Memory B cell (primary cell): ENCODE measurements around the gene LRRC4C.

ENCODE experiments used
- ATAC-seq: fragments of 150-1000 bp; cut with Tn5 transposase; 2 replicates; pipeline ENCODE4 v1.10.0; 2021; ENCODE audit warnings: low read depth, mild to moderate bottlenecking, moderate library complexity
- DNase-seq, 2 donors: peaks; one replicate each; pipeline ENCODE4 v3.0.0; 2022; ENCODE audit warnings: low spot score in 2 of 2
- H3K27ac Mint-ChIP-seq: one replicate; pipeline ENCODE4 v1.8.0; 2022; ENCODE audit warnings: mild to moderate bottlenecking, moderate library complexity, mixed read lengths
- H3K27me3 Mint-ChIP-seq: one replicate; pipeline ENCODE4 v1.8.0; 2022; ENCODE audit warnings: mixed read lengths
- H3K36me3 Mint-ChIP-seq: one replicate; pipeline ENCODE4 v1.8.0; 2022; ENCODE audit warnings: mild to moderate bottlenecking, mixed read lengths
- H3K4me1 Mint-ChIP-seq: one replicate; pipeline ENCODE4 v1.8.0; 2022; ENCODE audit warnings: mixed read lengths
- H3K4me3 Mint-ChIP-seq: one replicate; pipeline ENCODE4 v1.8.0; 2022; ENCODE audit warnings: mild to moderate bottlenecking, moderate library complexity, mixed read lengths
- H3K9me3 Mint-ChIP-seq: one replicate; pipeline ENCODE4 v1.8.0; 2022; ENCODE audit warnings: mixed read lengths

The LRRC4C gene

DNA sequence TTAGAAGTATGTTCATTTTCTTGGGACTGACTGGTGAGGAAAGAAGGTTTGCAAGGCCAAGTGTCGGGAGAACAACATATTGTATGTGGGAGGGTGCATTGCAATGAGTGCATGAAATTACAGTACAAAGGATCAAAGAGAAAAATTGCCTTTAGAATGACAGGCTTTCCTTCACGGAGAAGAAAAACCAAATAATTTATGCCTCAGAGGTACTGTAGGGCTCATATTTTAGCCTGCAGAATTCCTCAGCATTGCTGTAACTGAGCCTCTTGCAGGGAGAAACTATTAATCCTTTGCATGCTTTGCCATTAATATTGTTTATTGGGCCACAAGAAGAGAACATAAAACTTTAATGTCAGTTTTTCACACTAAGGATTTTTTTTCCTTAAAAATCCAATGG lies 60.1 kb downstream of the LRRC4C start:
- H3K4me1 Mint-ChIP-seq, result no peaks in the 10 kb centered on the region
- no peak for DNase-seq
- no peak overlapping the region for H3K4me3 Mint-ChIP-seq
- H3K27me3 Mint-ChIP-seq, result no peaks in the 10 kb centered on the region
- H3K36me3 Mint-ChIP-seq, result no peaks in the 10 kb centered on the region
- no peak for ATAC-seq
- no peak overlapping the region for H3K27ac Mint-ChIP-seq
- H3K9me3 Mint-ChIP-seq, result peaks cover 5% of the 10 kb centered on the region

DNA sequence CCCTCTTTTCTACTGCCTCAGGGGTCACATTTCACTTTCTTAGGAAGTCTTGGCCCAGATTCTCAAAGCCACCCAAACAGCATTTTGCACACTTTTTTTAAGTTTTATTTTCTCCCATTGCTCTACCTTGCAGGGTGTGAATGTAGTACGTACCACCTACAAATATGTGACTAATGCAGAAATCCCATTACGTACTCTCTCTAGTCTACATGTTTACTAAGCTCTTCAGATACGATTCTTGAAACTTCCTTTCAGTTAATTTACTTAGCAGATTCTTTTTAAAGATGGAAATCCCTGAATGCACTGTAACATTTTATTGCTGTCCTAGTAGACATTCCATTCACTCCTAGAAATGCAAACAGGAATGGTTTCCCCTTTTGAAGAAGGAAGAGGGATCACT lies 61.3 kb downstream of the LRRC4C start:
- Mint-ChIP-seq H3K36me3 (no peaks in the 10 kb centered on the region), H3K27ac (no peak overlapping the region), H3K4me1 (no peaks in the 10 kb centered on the region), H3K27me3 (no peaks in the 10 kb centered on the region), H3K9me3 (peaks cover 3% of the 10 kb centered on the region), H3K4me3 (no peak overlapping the region)
- no peak for DNase-seq
- no peak for ATAC-seq

DNA sequence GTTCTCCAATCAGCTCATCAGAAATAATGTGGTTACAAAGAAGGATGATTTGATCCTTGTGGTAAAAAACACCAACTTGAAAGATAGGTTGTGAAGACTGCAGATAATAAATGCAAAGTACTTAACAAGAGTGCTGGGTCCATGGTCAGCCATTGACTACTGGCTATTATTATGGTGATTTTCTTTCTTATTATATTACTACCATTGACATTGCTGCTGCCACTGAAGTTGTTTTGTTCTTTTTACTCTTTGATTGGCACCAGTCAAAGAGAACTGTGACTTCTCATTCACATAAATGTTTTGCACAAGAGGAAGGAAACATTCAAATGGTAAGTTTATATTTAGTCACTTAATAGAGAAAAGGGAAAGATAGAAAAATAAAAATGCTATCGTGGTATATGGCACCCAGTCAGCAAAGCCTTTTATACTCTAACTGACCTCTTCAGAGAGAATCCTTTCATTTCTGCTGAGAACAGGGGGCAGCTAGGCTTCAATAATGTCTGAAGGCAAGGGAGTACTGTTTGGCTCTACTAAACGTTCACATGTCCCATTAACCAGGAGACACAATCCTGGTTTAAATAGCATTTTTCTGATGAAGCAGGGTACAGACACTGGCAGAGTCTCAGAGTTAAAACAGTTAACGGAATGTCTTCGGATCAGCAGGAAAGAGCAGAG lies 64.8 kb downstream of the LRRC4C start:
- DNase-seq, result no peak
- ATAC-seq, result no peak
- H3K4me1 Mint-ChIP-seq, result no peaks in the 10 kb centered on the region
- no peaks in the 10 kb centered on the region for H3K36me3 Mint-ChIP-seq
- H3K27ac Mint-ChIP-seq, result no peak overlapping the region
- peaks cover 3% of the 10 kb centered on the region for H3K9me3 Mint-ChIP-seq
- H3K27me3 Mint-ChIP-seq, result no peaks in the 10 kb centered on the region
- H3K4me3 Mint-ChIP-seq, result no peak overlapping the region

DNA sequence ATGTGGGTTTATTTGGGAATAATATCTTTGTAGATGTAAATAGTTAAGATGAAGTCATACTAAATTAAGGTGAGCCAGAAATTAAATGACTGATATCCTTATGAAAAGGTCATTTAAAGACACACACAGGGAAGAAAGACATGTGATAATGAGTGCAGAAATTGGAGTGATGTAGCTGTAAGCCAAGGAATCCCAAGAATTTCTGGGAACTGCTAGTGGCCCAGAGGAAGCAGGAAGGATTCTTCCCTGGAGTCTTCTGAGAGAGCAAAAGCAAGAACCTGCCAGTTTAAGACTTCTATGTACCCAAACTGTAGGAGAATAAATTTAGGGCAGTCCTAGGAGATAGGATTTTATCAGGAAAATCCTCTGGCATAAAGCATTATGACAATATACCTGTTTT lies 66.9 kb downstream of the LRRC4C start:
- DNase-seq (no peak), ATAC-seq (no peak)
- H3K4me3 Mint-ChIP-seq, result no peak overlapping the region
- H3K9me3 Mint-ChIP-seq, result peaks cover 3% of the 10 kb centered on the region
- no peaks in the 10 kb centered on the region for H3K36me3 Mint-ChIP-seq
- H3K4me1 Mint-ChIP-seq, result no peaks in the 10 kb centered on the region
- H3K27me3 Mint-ChIP-seq, result no peaks in the 10 kb centered on the region
- no peak overlapping the region for H3K27ac Mint-ChIP-seq

DNA sequence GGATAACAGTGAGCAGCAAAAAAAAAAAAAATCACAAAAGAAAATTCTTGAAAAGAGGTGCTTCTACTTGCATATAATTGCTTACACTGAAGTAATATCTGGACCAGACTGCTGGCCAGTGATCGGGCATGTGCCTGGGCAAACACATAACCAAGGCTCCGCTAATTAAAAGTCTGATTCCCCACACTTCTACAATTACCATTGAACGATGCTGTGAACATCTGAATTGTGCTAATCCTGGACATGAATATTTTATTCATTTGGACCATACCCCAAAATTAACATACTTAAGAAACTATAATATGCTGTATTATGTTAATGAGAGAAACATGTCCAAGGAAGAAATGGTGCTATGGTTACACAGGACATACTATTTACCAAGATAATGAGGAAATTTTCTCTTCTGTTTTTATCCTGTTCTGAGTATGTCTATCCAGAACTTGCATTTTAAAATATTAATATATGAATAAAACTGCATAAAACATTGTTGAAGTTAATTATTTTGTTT lies 69.8 kb downstream of the LRRC4C start:
- H3K27me3 Mint-ChIP-seq, result no peaks in the 10 kb centered on the region

DNA sequence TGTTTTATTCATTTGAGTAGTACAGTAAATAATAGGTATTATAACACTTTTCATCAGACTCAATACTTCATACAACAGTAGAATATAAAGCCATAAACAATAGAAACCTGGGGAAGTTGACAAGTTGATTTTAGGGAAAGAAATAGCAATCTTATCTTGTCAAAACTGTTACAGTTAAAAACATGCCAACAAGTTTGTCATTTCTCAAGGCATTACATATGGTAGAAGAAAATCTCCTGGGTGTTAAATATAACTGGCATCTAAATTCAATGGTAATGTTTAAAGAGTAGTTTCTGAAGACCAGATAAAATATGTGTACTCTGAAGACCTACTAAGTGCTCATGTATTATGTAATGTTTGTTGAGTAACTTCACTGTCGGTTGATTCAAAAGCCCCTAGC lies 75.1 kb downstream of the LRRC4C start:
- no peak overlapping the region for H3K27ac Mint-ChIP-seq
- no peaks in the 10 kb centered on the region for H3K9me3 Mint-ChIP-seq
- H3K4me3 Mint-ChIP-seq, result no peak overlapping the region
- ATAC-seq, result no peak
- DNase-seq, result no peak
- no peaks in the 10 kb centered on the region for H3K4me1 Mint-ChIP-seq
- H3K36me3 Mint-ChIP-seq, result no peaks in the 10 kb centered on the region
- no peaks in the 10 kb centered on the region for H3K27me3 Mint-ChIP-seq

More for the DNA sequence above, 69.8 kb downstream of the LRRC4C start:
- Mint-ChIP-seq H3K4me3 (no peak overlapping the region), H3K27ac (no peak overlapping the region), H3K36me3 (no peaks in the 10 kb centered on the region), H3K4me1 (no peaks in the 10 kb centered on the region), H3K9me3 (no peaks in the 10 kb centered on the region)
- no peak for DNase-seq
- no peak for ATAC-seq

DNA sequence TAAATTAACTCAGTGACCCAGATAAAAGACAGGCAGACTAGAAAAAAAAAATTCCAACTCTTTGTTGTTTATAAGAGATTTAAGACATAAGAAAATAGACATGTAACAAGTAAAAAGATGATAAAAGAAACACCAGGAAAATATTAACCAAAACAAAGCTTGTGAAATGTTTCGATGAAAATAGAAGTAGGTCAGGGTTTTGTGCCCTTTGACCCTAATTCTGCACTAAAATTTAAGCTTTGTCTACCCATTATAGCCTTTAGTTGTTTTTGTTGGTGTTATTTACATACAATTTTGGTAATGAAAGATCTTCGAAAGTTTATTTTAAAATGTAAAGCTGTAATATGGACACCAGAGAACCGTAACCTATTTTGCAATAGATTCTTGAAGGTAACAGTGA lies 75.7 kb downstream of the LRRC4C start:
- H3K27me3 Mint-ChIP-seq, result no peaks in the 10 kb centered on the region
- no peak overlapping the region for H3K4me3 Mint-ChIP-seq
- H3K36me3 Mint-ChIP-seq, result no peaks in the 10 kb centered on the region
- no peak overlapping the region for H3K27ac Mint-ChIP-seq
- ATAC-seq (no peak), DNase-seq (no peak)
- no peaks in the 10 kb centered on the region for H3K9me3 Mint-ChIP-seq
- no peaks in the 10 kb centered on the region for H3K4me1 Mint-ChIP-seq

DNA sequence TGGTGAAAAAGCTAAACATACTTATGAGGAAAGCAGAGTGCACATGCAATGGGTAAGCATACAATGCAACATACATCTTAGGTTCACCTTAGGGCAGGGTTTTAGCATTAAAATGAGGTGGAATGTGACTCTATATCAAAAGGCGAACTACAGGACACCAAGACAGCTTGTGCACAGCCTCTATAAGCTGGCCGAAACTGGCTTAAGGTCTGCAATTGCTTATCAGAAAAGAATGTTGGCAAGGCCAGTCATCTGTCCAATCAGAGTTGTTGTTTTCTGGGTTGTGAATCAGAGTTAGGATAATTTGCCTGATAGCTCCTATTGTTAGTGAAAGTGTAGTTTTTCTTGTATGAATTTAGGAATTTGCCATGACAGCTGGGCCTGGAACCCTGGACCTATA lies 76.5 kb downstream of the LRRC4C start:
- no peak for ATAC-seq
- Mint-ChIP-seq H3K4me1 (no peaks in the 10 kb centered on the region), H3K9me3 (no peaks in the 10 kb centered on the region), H3K36me3 (no peaks in the 10 kb centered on the region), H3K27me3 (no peaks in the 10 kb centered on the region), H3K27ac (no peak overlapping the region), H3K4me3 (no peak overlapping the region)
- DNase-seq, result no peak

DNA sequence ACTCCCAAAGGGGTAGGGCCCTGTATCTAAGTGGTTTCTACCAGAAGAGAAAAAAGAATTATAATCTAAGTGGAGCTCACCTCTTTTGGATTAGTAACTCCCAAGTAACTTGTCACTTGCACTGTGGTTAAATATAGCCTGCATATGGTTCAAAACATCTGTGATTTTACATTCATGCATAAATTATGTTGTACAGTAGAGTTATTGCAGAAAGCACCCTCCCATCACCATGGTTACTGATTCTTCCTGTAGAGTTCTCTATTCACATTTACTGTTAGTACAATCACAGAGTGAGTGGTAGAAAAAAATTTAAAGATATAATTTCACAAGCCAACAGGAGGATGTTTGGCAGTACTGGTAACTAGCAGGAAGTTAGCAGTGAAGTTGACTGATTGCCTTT lies 80.4 kb downstream of the LRRC4C start:
- Mint-ChIP-seq H3K4me1 (no peaks in the 10 kb centered on the region), H3K4me3 (no peak overlapping the region), H3K27me3 (no peaks in the 10 kb centered on the region), H3K9me3 (peaks cover 2% of the 10 kb centered on the region), H3K36me3 (no peaks in the 10 kb centered on the region), H3K27ac (no peak overlapping the region)
- ATAC-seq (no peak), DNase-seq (no peak)

DNA sequence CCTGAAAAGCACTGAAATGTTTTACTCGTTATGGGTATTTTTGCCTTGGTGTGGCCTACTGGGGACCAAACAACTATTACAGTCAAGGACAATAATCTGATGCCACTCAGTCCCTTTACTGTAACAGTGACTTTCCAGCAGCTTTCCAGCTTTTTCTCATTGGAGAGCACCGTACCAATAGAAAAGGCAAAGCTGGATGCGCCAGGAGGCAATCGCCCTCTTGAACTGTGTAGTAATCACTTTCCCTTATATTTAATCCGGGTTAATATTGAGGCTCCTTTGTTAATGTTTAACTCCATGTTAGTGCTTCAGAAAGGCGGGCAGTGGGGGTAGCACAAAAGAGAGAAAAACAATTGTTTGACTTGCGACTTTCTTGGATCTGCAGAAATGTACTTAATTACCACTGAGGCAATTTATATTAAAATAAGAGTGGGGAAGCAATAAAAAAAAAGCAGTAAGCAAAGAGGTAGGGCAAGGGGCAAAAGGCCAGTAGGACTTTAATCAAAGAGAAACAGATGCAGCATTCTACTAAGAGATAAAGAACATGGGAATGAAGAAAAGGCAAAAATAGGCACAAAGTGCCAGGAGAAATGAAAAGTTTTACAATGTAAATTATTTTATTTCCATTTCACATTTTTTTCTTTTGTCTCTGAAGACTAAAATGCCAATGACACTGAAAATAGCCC lies 81.6 kb downstream of the LRRC4C start:
- Mint-ChIP-seq H3K27me3 (no peaks in the 10 kb centered on the region), H3K4me3 (no peak overlapping the region), H3K36me3 (no peaks in the 10 kb centered on the region), H3K9me3 (peaks cover 2% of the 10 kb centered on the region), H3K27ac (no peak overlapping the region), H3K4me1 (no peaks in the 10 kb centered on the region)
- DNase-seq (no peak), ATAC-seq (no peak)

DNA sequence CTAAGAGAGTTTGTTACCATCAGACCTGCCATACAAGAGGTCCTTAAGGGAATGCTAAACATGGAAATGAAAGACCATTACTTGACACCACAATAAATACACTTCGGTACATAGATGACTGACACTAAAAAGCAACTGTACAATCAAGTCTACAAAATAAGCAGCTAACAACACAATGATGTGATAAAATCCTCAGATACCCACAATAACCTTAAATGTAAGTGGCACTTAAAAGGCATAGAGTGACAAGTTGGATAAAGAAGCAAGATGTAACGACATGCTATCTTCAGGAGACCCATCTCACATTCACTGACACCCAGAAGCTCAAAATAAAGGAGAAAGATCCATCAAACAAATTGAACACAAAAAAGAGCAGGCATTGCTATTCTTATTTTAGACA lies 107.6 kb downstream of the LRRC4C start:
- H3K27me3 Mint-ChIP-seq, result no peaks in the 10 kb centered on the region
- no peaks in the 10 kb centered on the region for H3K4me1 Mint-ChIP-seq
- H3K36me3 Mint-ChIP-seq, result no peaks in the 10 kb centered on the region
- peaks cover 2% of the 10 kb centered on the region for H3K9me3 Mint-ChIP-seq
- no peak overlapping the region for H3K27ac Mint-ChIP-seq
- ATAC-seq (no peak), DNase-seq (no peak)
- no peak overlapping the region for H3K4me3 Mint-ChIP-seq

DNA sequence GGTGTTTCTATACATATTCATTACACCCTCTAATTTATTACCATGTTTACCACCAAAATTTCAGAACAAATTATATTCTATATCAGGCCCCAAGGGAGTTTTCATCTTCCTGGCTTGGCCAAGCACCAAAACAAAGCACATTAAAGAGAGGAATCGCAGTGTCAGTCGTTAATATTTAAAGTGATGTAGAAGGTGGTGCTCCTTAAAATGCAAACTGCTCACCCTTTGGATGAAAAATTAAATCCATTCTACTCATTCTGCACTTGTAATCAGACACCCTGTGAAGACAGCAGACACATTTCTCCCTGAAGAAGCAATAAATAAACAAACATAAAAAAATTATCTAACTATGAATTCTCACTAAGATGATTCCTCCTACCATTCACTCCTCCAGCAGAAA lies 113.4 kb downstream of the LRRC4C start:
- no peaks in the 10 kb centered on the region for H3K9me3 Mint-ChIP-seq

DNA sequence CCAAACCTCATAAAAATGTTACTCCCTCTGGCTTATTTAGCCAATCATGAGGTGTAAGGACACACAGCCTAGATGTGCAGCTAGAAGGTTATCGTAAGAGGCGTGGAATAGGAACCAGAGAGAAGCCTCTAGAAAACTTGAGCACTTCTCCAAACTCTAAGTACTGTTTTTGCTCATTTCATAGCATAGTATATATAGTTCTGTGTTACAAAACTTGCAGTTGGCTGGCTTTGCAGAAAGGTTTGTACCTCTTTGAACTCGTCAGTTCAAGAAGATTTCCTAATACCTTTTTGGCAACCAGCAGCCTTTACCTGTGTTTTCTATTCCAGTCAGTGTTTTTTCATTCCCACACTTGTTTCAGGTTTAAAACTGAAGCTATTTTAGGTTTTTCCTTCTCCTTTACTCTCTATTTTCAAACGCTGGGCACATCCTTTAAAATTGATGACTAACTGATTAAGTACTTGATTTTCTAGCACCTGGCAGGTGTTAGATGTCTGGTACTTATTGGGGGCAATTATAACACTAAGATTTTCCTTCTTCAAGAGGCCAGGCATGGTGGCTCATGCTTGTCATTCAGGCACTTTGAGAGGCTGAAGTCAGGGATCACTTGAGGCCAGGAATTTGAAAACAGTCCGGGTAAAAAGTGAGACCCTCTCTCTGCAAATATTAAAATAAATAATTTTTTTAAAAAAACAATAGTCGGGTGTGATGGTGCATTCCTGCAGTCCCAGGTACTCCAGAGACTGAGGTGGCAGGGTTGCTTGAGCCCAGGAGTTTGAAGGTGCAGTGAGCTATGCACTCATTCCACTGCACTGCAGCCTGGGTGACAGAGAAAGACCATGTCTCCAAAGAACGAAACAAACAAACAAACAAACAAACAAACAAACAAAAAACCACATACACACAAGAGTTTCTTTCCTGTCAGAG lies 125.2 kb downstream of the LRRC4C start:
- Mint-ChIP-seq H3K9me3 (no peaks in the 10 kb centered on the region), H3K4me3 (no peak overlapping the region)
- ATAC-seq, result no peak

More for the DNA sequence above, 113.4 kb downstream of the LRRC4C start:
- H3K27me3 Mint-ChIP-seq, result no peaks in the 10 kb centered on the region
- ATAC-seq, result no peak
- H3K36me3 Mint-ChIP-seq, result no peaks in the 10 kb centered on the region
- DNase-seq, result no peak
- H3K4me3 Mint-ChIP-seq, result no peak overlapping the region
- H3K4me1 Mint-ChIP-seq, result no peaks in the 10 kb centered on the region
- no peak overlapping the region for H3K27ac Mint-ChIP-seq

DNA sequence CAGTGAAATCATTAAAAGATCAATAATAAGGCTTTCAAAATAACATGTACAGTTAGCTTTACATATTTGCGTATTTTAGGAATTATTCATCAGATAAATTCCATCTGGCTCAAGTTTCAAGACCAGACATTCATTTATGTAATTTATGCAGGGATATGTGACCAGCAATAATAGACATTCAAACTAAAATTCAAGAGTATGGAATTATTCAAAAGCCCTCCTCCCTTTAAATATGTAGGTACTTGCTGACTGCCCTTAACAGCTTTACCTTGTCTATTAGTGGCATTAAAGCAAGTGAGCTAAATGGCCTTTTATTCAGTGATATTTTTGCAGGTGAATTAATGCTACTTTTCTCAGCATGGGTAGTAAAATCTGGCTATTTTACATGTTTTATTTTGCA lies 126.1 kb downstream of the LRRC4C start:
- ATAC-seq (no peak), DNase-seq (no peak)
- no peak overlapping the region for H3K4me3 Mint-ChIP-seq

More for the DNA sequence above, 125.2 kb downstream of the LRRC4C start:
- Mint-ChIP-seq H3K27ac (no peak overlapping the region), H3K4me1 (no peaks in the 10 kb centered on the region), H3K27me3 (no peaks in the 10 kb centered on the region), H3K36me3 (no peaks in the 10 kb centered on the region)
- no peak for DNase-seq

More for the DNA sequence above, 126.1 kb downstream of the LRRC4C start:
- H3K4me1 Mint-ChIP-seq, result no peaks in the 10 kb centered on the region
- H3K36me3 Mint-ChIP-seq, result no peaks in the 10 kb centered on the region
- no peak overlapping the region for H3K27ac Mint-ChIP-seq
- H3K9me3 Mint-ChIP-seq, result no peaks in the 10 kb centered on the region
- no peaks in the 10 kb centered on the region for H3K27me3 Mint-ChIP-seq
